PC-3 (cell line): Measurements from ENCODE around the gene PTPN3.

Experiments used
- CTCF ChIP-seq: fragments of 300-600 bp; sonication (generic); conservative IDR thresholded peaks from 2 replicates; pipeline ENCODE4 v1.5.1; 2017; ENCODE audit warnings: antibody characterized with exemption, low read depth, mild to moderate bottlenecking, low read length
- EZH2 ChIP-seq: fragments of 300-600 bp; sonication (generic); IDR thresholded peaks from one replicate; pipeline ENCODE4 v1.6.1; 2017; ENCODE audit warnings: antibody characterized with exemption, mild to moderate bottlenecking, low read length; ENCODE audit not compliant: unreplicated experiment

GRCh38 chr9:109430231-109430630, 67.9 kb downstream of the PTPN3 start:
- TF ChIP-seq CTCF = no peak
- no peak for TF ChIP-seq EZH2
